ENCODE results near the gene FAM131C.
"Not testable (repeated sequence)": the region's sequence is repeated elsewhere in the genome, so short reads cannot be mapped to it uniquely, and the experiment has no call there.

FAM131C gene

GRCh38 chr1:16112596-16113555 is 39.4 kb upstream of the FAM131C start:
- FAIRE-seq (no peak), DNase-seq (ENCODE audit: insufficient read length, low spot score) (no peak)
- no peak for TF ChIP-seq CTCF (IDR thresholded peaks at IDR 0.05; ENCODE audit: insufficient read depth, missing control alignments)

GRCh38 chr1:16111771-16112595 is 38.5 kb upstream of the FAM131C start:
- TF ChIP-seq CTCF (IDR thresholded peaks at IDR 0.05; ENCODE audit: insufficient read depth, missing control alignments), result no peak
- no peak for FAIRE-seq
- no peak for DNase-seq (ENCODE audit: insufficient read length, low spot score)

GRCh38 chr1:16110884-16111283 is 37.4 kb upstream of the FAM131C start:
- TF ChIP-seq CTCF (IDR thresholded peaks at IDR 0.05; ENCODE audit: insufficient read depth, missing control alignments), result no peak
- DNase-seq (ENCODE audit: insufficient read length, low spot score) (no peak), FAIRE-seq (no peak)

GRCh38 chr1:16110456-16110855 is 37.0 kb upstream of the FAM131C start:
- DNase-seq (ENCODE audit: insufficient read length, low spot score) (no peak), FAIRE-seq (no peak)
- no peak for TF ChIP-seq CTCF (IDR thresholded peaks at IDR 0.05; ENCODE audit: insufficient read depth, missing control alignments)

GRCh38 chr1:16109571-16109970 is 36.1 kb upstream of the FAM131C start:
- DNase-seq (ENCODE audit: insufficient read length, low spot score) (no peak), FAIRE-seq (no peak)
- TF ChIP-seq CTCF (IDR thresholded peaks at IDR 0.05; ENCODE audit: insufficient read depth, missing control alignments), result no peak

- DNase-seq (ENCODE audit: insufficient read length, low spot score), result not testable (repeated sequence)
Measured at GRCh38 chr1:16107039-16107438, 33.6 kb upstream of the FAM131C start.

GRCh38 chr1:16101623-16102022 is 28.2 kb upstream of the FAM131C start:
- no peak for TF ChIP-seq CTCF (IDR thresholded peaks at IDR 0.05; ENCODE audit: insufficient read depth, missing control alignments)
- FAIRE-seq, result no peak

More at GRCh38 chr1:16107039-16107438, 33.6 kb upstream of the FAM131C start:
- FAIRE-seq, result not testable (repeated sequence)

More at GRCh38 chr1:16101623-16102022, 28.2 kb upstream of the FAM131C start:
- no peak for DNase-seq (ENCODE audit: insufficient read length, low spot score)
